Motor neuron (in vitro differentiated cells): Measurements from ENCODE around the gene CNTNAP3. TPM values are rescaled to one million over a fixed set of nuclear protein-coding genes. Genes with fewer than 3 reads are reported as not detected.
"Not testable (repeated sequence)": the region's sequence is repeated elsewhere in the genome, so short reads cannot be mapped to it uniquely, and the experiment has no call there.

Source experiments
- ATAC-seq, 8 experiments: fragments of 200-7000 bp; cut with Tn5 transposase; replicated peaks in 6 of 8; 2 replicates each; pipeline ENCODE4 v1.8.0; 2021; ENCODE audit warnings: mild to moderate bottlenecking in 8 of 8, moderate library complexity in 8 of 8
- H3K27ac ChIP-seq, 2 donors: fragments of 250-450 bp; sonication (Bioruptor Pico); 2 replicates each; pipeline ENCODE4 v1.9.0; 2021; ENCODE audit warnings: antibody characterized with exemption in 2 of 2, mild to moderate bottlenecking in 2 of 2, moderate library complexity in 1 of 2
- H3K4me1 ChIP-seq, 2 donors: fragments of 250-450 bp; sonication (Bioruptor Pico); replicated peaks in 1 of 2; 2 replicates each; pipeline ENCODE4 v1.6.1; 2021; ENCODE audit warnings: antibody characterized with exemption in 2 of 2, mild to moderate bottlenecking in 2 of 2, moderate library complexity in 1 of 2
- H3K4me3 ChIP-seq, 5 donors: fragments of 250-450 bp; sonication (Bioruptor Pico); 2 replicates each; pipeline ENCODE4 v1.9.0; 2021; ENCODE audit warnings: antibody characterized with exemption in 5 of 5, mild to moderate bottlenecking in 5 of 5, moderate library complexity in 4 of 5
- WGBS, 10 experiments: fragments of 450-650 bp; shearing (Covaris generic); methylation state at CpG; one replicate each; pipeline ENCODE4 v1.0.0; 2022; 5-methylcytosine and 5-hydroxymethylcytosine counted together
- in situ Hi-C, 9 experiments: fragments of 400-800 bp; cut with MboI; loops; one replicate each; pipeline ENCODE4 v1.15.0; 2021; ENCODE audit warnings: low sequenced_read_pairs in 9 of 9, low pct_unique_long_range_greater_than_20kb in 2 of 9; ENCODE audit not compliant: unreplicated experiment in 9 of 9
- total RNA-seq, 8 experiments: library from RNA; unstranded; fragments of 300-600 nt; gene quantifications; 2 replicates each; pipeline versions ENCODE4 v1.2.3 to v1.2.4, GENCODE V29; 2022

The CNTNAP3 gene
- total RNA-seq, 8 experiments from 2014 or later, result 2.1 to 39.3 (median 2.7) TPM; not detected in 1

GRCh38 chr9:39121401-39121800 is 166.6 kb downstream of the CNTNAP3 start:
- in situ Hi-C loops, H3K4me1 ChIP-seq, H3K4me3 ChIP-seq, H3K27ac ChIP-seq, ATAC-seq: not testable (repeated sequence)
- no CpG with 5 or more reads among the region's 2 CpGs for WGBS, 10 experiments

GRCh38 chr9:39111746-39112145 is 176.2 kb downstream of the CNTNAP3 start:
- H3K4me3 ChIP-seq, H3K27ac ChIP-seq, ATAC-seq, H3K4me1 ChIP-seq, in situ Hi-C loops: not testable (repeated sequence)

GRCh38 chr9:39108145-39108544 is 179.8 kb downstream of the CNTNAP3 start:
- in situ Hi-C loops, result no loop called here
- no peak for ATAC-seq
- 25 to 100% (median 93%) methylated on average over 1 to 4 of the region's 9 CpGs; no CpG with 5 or more reads in 3 of the 10 experiments for WGBS, 10 experiments

GRCh38 chr9:39097208-39097607 is 190.8 kb downstream of the CNTNAP3 start:
- H3K27ac ChIP-seq, H3K4me3 ChIP-seq, in situ Hi-C loops, H3K4me1 ChIP-seq, ATAC-seq: not testable (repeated sequence)
- WGBS, 10 experiments, result no CpG with 5 or more reads among the region's 1 CpG

More at GRCh38 chr9:39108145-39108544, 179.8 kb downstream of the CNTNAP3 start:
- Histone ChIP-seq H3K4me1 (no peaks in the 10 kb centered on the region), H3K4me3 (no peak overlapping the region), H3K27ac (no peak overlapping the region)

GRCh38 chr9:39085311-39085710 is 202.7 kb downstream of the CNTNAP3 start:
- 10 to 95% (median 58%) methylated on average over 2 to 3 of the region's 5 CpGs; no CpG with 5 or more reads in 7 of the 10 experiments for WGBS, 10 experiments
- in situ Hi-C loops, H3K27ac ChIP-seq, H3K4me1 ChIP-seq, ATAC-seq, H3K4me3 ChIP-seq: not testable (repeated sequence)

- 0 to 40% (median 25%) methylated on average over 1 to 3 of the region's 4 CpGs; no CpG with 5 or more reads in 3 of the 10 experiments for WGBS, 10 experiments
- H3K4me3 ChIP-seq, H3K4me1 ChIP-seq, H3K27ac ChIP-seq, ATAC-seq, in situ Hi-C loops: not testable (repeated sequence)
Observed at GRCh38 chr9:39082574-39082973, 205.4 kb downstream of the CNTNAP3 start.

GRCh38 chr9:39080081-39080480 is 207.9 kb downstream of the CNTNAP3 start:
- H3K4me3 ChIP-seq, H3K4me1 ChIP-seq, H3K27ac ChIP-seq, ATAC-seq, in situ Hi-C loops: not testable (repeated sequence)
- WGBS, 10 experiments, result no CpG with 5 or more reads among the region's 3 CpGs

GRCh38 chr9:39078621-39079256 is 209.2 kb downstream of the CNTNAP3 start:
- ATAC-seq, result peak; percentile 31 to 99 (median 83)
- H3K27ac ChIP-seq, H3K4me1 ChIP-seq, in situ Hi-C loops, H3K4me3 ChIP-seq: not testable (repeated sequence)
- WGBS, 10 experiments, result 0 to 100% (median 0%) methylated on average over 1 of the region's 49 CpGs; no CpG with 5 or more reads in 7 of the 10 experiments

GRCh38 chr9:39073537-39073936 is 214.4 kb downstream of the CNTNAP3 start:
- WGBS, 10 experiments, result 60 to 96% methylated on average over 1 to 5 of the region's 8 CpGs; no CpG with 5 or more reads in 8 of the 10 experiments
- ATAC-seq, H3K4me1 ChIP-seq, H3K4me3 ChIP-seq, H3K27ac ChIP-seq, in situ Hi-C loops: not testable (repeated sequence)

- ATAC-seq, H3K27ac ChIP-seq, in situ Hi-C loops, H3K4me3 ChIP-seq, H3K4me1 ChIP-seq: not testable (repeated sequence)
- 6 to 100% (median 90%) methylated on average over 2 to 5 of the region's 5 CpGs; no CpG with 5 or more reads in 1 of the 10 experiments for WGBS, 10 experiments
Observed at GRCh38 chr9:39067683-39068082, 220.3 kb downstream of the CNTNAP3 start.

GRCh38 chr9:39062966-39063365 is 225.0 kb downstream of the CNTNAP3 start:
- in situ Hi-C loops, H3K27ac ChIP-seq, H3K4me3 ChIP-seq, H3K4me1 ChIP-seq: not testable (repeated sequence)
- peak in 1 of 8 experiments; percentile 70 for ATAC-seq
- WGBS, 10 experiments, result 95 to 100% (median 100%) methylated on average over 1 to 3 of the region's 5 CpGs; no CpG with 5 or more reads in 7 of the 10 experiments

- no CpG with 5 or more reads among the region's 8 CpGs for WGBS, 10 experiments
- in situ Hi-C loops, ATAC-seq, H3K4me1 ChIP-seq, H3K27ac ChIP-seq, H3K4me3 ChIP-seq: not testable (repeated sequence)
Observed at GRCh38 chr9:39054453-39054852, 233.5 kb downstream of the CNTNAP3 start.

- ATAC-seq, H3K27ac ChIP-seq, H3K4me1 ChIP-seq, in situ Hi-C loops, H3K4me3 ChIP-seq: not testable (repeated sequence)
- 0 to 47% (median 26%) methylated on average over 2 to 3 of the region's 3 CpGs; no CpG with 5 or more reads in 1 of the 10 experiments for WGBS, 10 experiments
Observed at GRCh38 chr9:39046833-39047232, 241.1 kb downstream of the CNTNAP3 start.

- in situ Hi-C loops, result not testable (repeated sequence)
- 54 to 100% (median 93%) methylated on average over 1 to 8 of the region's 27 CpGs; no CpG with 5 or more reads in 6 of the 10 experiments for WGBS, 10 experiments
Observed at GRCh38 chr9:39042352-39042803, 245.6 kb downstream of the CNTNAP3 start.

More at GRCh38 chr9:39042352-39042803, 245.6 kb downstream of the CNTNAP3 start:
- not testable (repeated sequence) for H3K4me3 ChIP-seq, ATAC-seq, H3K27ac ChIP-seq, H3K4me1 ChIP-seq
